Head of caudate nucleus (tissue), 42 donors: ENCODE results near the gene TPSG1.
"Not testable (repeated sequence)": the region's sequence is repeated elsewhere in the genome, so short reads cannot be mapped to it uniquely, and the experiment has no call there.

Experiments
- DNase-seq, 42 donors: peaks; one replicate each; pipeline versions ENCODE4 v3.0.0 to v3.0.0-alpha.2; 2020 to 2021; ENCODE audit warnings: mixed read lengths in 7 of 42
- intact Hi-C: fragments of 100-400 bp; cut with DNase I; formaldehyde crosslinking; loops from one replicate; pipeline ENCODE4 v1.15.0; 2022

Gene TPSG1

GRCh38 chr16:1204933-1205332 is 20.1 kb downstream of the TPSG1 start:
- intact Hi-C loops = no loop called here
- peak in 3 of 42 donors; percentile 31 to 54 (median 50) for DNase-seq

GRCh38 chr16:1202274-1202673 is 22.8 kb downstream of the TPSG1 start:
- intact Hi-C loops = no loop called here

GRCh38 chr16:1201444-1201843 is 23.6 kb downstream of the TPSG1 start:
- intact Hi-C loops = no loop called here
- DNase-seq = peak in 34 of 42 donors; percentile 11 to 82 (median 49)

More at GRCh38 chr16:1202274-1202673, 22.8 kb downstream of the TPSG1 start:
- no peak for DNase-seq

GRCh38 chr16:1200014-1200627 is 24.9 kb downstream of the TPSG1 start:
- peak in 28 of 42 donors; percentile 27 to 76 (median 48) for DNase-seq
- intact Hi-C loops = no loop called here

GRCh38 chr16:1199347-1200013 is 25.6 kb downstream of the TPSG1 start:
- no peak for DNase-seq
- intact Hi-C loops = no loop called here

- intact Hi-C loops, DNase-seq: not testable (repeated sequence)
These were observed 26.3 kb downstream of the TPSG1 start for GRCh38 chr16:1198671-1199346.

GRCh38 chr16:1198194-1198593 is 26.9 kb downstream of the TPSG1 start:
- DNase-seq = no peak
- intact Hi-C loops = no loop called here

- intact Hi-C loops = no loop called here
- DNase-seq = no peak
These were observed 27.7 kb downstream of the TPSG1 start for GRCh38 chr16:1197237-1197866.

GRCh38 chr16:1196494-1196893 is 28.6 kb downstream of the TPSG1 start:
- peak in 3 of 42 donors; percentile 37 to 49 (median 45) for DNase-seq
- intact Hi-C loops = no loop called here

- no peak for DNase-seq
- intact Hi-C loops = no loop called here
These were observed 29.7 kb downstream of the TPSG1 start for GRCh38 chr16:1195393-1195666.

- DNase-seq = peak in 3 of 42 donors; percentile 27 to 57 (median 36)
- intact Hi-C loops = no loop called here
These were observed 30.2 kb downstream of the TPSG1 start for GRCh38 chr16:1194665-1195392.

GRCh38 chr16:1193825-1194581 is 31.1 kb downstream of the TPSG1 start:
- DNase-seq = peak in 1 of 42 donors; percentile 37
- intact Hi-C loops = no loop called here

- intact Hi-C loops = no loop called here
- peak in 9 of 42 donors; percentile 20 to 58 (median 33) for DNase-seq
These were observed 31.8 kb downstream of the TPSG1 start for GRCh38 chr16:1193143-1193824.

- intact Hi-C loops = no loop called here
- DNase-seq = no peak
These were observed 32.5 kb downstream of the TPSG1 start for GRCh38 chr16:1192384-1193073.

- intact Hi-C loops, DNase-seq: not testable (repeated sequence)
These were observed 34.3 kb downstream of the TPSG1 start for GRCh38 chr16:1190789-1191188.

GRCh38 chr16:1189455-1189854 is 35.6 kb downstream of the TPSG1 start:
- intact Hi-C loops = no loop called here

GRCh38 chr16:1188432-1189189 is 36.5 kb downstream of the TPSG1 start:
- intact Hi-C loops = no loop called here
- DNase-seq = peak in 12 of 42 donors; percentile 30 to 73 (median 46)

More at GRCh38 chr16:1189455-1189854, 35.6 kb downstream of the TPSG1 start:
- no peak for DNase-seq
